ENCODE results near the gene KRTAP5-3.
"Not testable (repeated sequence)": the region's sequence is repeated elsewhere in the genome, so short reads cannot be mapped to it uniquely, and the experiment has no call there.

Gene KRTAP5-3
- 0 reads per million in 18 experiments for total RNA-seq

- DNase-seq: no peak
Observed at GRCh38 chr11:1608363-1608762, at the start of gene KRTAP5-3. TSS of gene KRTAP5-3 (minus strand) at chr11:1608463. CDS start at chr11:1608385, 78 bp downstream.

- DNase-seq: no peak
Observed at GRCh38 chr11:1656670-1657069, 48.4 kb upstream of the KRTAP5-3 start.

DNA sequence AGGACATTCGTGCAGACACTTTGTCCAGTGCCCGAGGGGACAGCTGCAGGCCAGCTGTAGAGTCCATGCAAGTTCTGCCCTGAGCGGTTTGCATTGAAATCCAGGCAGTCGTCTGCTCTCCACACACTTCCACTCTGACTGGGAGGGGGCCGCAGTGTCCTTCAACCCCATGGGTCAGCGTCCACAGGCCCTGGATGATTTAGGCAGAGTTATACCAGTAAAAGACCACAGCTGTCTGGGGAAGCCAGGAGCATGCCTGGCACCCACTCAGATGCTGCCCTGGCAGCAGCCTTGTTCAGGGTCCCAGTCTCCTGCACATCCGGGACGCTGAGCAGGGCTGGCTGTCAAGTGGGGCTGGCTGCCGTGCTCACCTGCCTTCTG, 47.8 kb upstream of the KRTAP5-3 start:
- no peak for DNase-seq

DNA sequence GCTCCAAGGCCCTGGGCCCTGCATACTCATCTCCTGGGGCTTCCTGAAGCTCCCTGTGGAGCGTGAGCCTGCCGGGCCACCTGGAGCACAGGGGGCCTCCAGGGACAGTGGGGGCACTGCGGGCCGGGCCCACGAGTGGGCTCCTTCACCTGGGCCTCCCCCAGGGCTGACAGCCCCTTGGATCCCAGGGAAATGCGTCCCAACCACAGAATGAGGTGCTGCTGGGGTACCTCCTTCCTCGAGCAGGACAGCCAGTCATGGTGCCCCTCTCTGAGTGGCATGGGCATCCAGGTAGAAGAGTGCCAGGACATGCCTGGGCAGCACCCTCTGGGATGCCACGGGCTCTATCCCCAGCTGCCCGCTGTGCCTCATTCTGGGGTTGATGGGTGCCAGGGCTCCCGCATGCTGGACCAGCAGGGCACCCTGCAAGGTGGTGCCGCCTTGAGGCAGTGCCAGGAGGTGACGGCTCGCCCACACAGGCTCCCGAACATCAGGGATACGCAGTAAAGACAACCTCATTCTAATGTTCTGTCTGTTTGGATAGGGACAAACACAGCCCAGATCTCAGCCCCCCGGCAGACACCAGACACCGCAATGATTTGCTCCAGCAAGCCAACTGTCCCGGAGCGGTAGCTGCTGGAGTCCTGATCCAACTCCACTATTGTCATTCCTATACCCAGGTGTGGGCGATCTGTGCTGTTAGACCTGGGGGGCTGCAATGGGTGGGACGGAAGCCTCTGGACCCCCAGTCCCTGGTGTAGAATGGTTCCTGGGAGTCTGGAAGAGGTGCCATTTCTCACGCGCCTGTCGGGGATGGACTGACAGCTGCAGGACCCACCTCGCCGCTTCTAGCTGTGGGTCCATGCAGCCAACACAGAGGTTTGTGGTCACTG, 47.2 kb upstream of the KRTAP5-3 start:
- no peak for DNase-seq

GRCh38 chr11:1654388-1655167, 46.3 kb upstream of the KRTAP5-3 start:
- peak in 1 of 2 donors; percentile 3 for DNase-seq

DNA sequence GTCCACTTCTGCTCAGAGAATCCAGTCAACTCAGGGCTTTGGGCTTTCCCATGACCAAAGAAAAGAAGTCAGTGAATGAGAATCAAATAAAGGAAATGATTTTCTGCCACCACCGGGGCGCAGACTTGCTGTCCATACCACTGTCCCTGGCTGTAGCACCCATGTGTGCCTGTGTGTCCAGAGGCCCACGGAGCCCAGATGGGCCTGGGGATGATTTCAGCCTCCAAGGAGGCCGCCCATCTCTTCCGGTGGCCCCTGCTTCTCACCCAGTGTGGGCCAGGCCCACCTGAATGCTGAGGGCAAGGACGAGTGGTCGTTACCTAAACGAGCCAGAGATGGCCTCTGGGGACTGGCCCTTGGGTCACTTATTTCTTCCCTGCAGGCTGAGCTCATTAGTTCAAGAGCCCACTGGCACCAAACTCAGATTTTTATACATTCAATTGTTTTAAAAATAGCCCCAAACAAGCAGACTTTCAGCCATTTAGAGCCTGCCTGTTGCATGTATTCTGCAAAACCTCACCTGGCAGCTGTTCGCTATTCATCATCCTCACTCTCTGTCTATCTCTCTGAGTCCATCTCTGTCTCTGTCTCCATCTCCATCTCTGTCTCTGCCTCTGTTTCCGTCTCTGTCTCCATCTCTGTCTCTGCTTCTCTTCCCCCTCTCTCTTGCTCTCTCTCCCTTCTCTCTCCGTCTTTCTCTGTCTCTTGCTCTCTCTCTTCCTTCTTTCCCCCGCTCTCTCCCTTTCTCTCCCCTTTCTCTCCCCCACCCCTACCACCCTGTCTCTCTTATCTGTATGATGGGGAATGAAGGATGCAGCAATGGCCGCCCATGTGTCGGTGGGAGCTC, 45.5 kb upstream of the KRTAP5-3 start:
- no peak for DNase-seq

GRCh38 chr11:1652771-1653540, 44.7 kb upstream of the KRTAP5-3 start:
- DNase-seq: peak; percentile 65

- DNase-seq: no peak
Observed at GRCh38 chr11:1652442-1652770, 44.1 kb upstream of the KRTAP5-3 start.

DNA sequence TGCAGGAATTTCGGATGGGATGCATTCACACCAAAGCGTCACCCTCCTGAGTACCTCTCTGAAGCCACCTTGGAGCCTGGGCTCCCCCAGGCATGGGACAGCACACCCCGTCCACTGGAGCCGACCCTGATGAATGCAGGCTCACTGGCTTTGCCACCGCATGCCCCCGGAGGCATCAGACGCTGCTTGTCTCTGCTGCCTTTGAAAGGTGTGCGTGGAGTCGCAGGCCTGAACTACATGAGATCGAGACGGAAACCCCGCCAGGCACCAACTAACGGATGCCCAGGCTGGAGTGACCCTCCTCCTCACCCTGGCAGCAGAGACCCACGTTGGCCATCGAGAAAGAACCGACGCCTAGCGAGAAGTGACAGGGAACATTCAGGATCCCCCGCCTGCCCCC, 43.8 kb upstream of the KRTAP5-3 start:
- DNase-seq: no peak

DNA sequence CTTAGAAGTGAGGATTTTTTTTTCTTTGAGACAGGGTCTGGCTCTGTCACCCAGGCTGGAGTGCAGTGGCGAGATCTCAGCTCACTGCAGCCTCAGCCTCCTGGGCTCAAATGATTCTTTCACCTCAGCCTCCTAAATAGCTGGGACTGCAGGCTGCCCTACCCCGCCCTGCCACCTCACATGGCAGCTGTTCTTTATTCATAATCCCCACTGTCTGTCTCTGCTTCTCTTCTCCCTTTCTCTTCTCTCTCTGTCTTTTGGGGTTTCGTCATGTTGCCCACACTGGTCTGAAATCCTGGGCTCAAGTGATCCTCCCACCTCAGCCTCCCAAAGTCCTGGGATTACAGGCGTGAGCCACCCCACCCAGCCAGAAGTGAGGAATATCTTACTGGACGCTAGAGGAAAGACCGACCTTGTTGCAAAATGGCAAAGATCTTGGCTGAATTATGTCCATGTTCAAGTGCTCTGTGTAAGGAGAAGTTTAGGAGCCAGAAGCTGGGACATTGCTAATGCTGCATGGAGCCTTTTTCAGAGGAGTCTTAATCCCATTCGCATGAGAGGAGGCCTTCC, 43.2 kb upstream of the KRTAP5-3 start:
- no peak for DNase-seq

GRCh38 chr11:1650918-1651262, 42.6 kb upstream of the KRTAP5-3 start:
- DNase-seq: no peak

DNA sequence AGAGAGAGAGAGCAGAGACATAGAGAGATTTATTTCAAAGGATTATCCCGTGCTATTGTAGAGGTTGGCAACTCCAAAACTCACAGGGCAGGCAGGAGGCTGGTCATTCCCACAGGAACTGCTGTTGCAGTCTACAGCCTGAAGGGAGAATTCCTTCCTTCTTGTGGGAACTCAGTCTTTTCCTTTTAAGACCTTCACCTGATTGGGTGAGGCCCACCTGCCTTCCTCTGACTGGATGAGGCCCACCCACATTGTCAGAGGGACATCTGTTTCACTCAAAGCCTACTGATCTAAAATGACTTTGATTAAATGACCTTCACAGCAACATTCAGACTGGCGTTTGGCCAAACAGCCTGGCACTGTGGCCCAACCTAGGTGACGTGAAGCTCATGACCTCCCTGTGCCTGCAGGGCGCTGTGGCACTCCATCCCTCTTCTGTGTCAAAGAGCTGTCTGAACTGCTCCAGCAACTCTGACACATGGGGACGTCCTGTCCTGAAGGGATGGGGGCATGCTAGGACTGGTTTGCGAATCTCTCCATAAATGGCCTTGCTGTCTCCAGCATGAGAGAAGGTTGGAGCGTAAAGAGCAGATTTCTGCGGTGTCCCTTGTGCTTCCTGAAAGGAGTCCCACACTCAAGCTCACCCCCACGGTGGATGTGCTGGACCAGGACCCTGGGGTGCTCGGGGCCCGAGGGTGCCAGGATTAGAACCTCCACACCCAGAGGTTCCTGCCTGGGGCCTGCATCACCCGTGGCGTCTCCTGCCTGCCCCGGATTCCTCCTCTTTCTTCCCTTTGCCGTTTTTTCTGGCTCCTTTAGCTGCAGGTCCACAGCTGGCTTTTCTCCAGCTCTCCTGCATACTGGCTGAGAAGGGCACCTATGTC, 42.0 kb upstream of the KRTAP5-3 start:
- no peak for DNase-seq

DNA sequence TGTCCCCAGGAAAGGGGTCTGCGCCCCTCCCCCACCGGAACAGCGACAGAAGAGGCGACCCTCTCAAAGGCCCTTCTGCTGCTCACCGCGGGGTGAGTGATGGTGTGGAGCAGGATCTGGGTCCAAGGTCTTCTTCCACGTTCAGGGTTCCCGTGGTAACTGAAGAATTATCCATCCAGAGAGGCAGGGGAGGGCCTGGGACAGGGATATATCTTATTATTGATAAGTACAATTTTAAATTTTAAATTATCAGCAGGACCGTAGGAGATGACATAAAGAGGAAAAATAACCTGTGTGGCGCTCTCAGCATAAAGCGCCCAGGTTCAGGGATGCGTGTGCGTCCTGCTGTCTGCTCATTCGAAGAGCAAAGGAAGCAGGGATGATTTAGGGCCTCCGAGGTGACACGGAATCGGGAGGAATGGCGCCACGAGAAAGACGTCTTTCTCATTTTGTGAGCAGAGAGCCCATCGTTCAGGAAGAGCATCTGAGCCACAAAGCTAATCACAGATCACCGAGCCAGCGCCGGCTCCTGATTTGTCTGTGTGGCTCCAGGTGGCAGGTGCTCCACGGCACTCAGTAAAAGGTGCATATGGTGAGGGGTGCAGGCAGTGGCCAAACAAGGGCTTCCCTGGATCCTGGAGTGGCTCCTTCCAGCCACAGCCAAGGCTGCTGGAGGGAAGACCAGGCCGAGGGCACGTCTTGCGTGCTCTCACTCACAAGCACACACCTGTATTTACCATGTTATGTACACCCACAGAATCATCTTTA, 40.6 kb upstream of the KRTAP5-3 start:
- no peak for DNase-seq

DNA sequence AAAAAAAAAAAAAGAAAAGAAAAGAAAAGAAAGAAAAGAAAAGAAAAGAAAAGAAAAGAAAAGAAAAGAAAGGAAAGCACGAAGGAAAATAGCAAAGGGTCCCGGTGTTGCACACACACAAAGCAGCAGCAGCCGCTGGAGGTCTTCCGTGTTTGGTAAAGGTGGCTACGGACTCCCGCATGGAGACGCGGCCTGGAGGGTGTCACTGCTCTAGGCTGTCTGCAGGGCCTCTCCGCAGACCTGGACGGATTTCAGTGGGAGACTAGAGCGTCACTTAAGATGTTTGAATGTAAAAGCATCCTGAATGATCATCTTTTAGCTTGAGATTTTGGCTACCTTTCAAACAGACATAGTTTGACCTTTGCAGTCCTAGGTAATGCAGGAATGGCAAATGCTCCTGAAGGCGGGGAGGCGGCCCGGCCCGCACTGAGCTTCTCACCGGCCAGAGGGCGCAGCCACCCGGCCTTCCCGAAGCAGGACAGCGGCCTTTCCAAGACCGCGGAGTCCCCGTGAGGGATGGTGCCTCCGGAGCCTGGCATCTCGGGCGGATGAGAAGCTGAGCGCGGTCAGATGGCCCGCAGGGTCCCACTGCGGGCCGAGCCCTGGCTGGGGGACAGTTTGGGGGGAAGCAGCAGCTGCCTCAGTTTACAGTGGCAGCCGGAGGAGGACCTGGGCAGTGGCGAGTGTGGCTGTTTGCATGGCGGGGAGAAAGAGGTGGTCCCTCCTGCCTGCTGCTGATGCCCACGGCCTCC, 39.8 kb upstream of the KRTAP5-3 start:
- DNase-seq: no peak

GRCh38 chr11:1646540-1646939, 38.3 kb upstream of the KRTAP5-3 start:
- not testable (repeated sequence) for DNase-seq

GRCh38 chr11:1645357-1645821, 37.1 kb upstream of the KRTAP5-3 start:
- no peak for DNase-seq

- DNase-seq: no peak
Observed at GRCh38 chr11:1644601-1645356, 36.5 kb upstream of the KRTAP5-3 start.

GRCh38 chr11:1643146-1643690, 35.0 kb upstream of the KRTAP5-3 start:
- DNase-seq: no peak

Measured in inflammatory macrophage (primary cell).